HG03097 (cell line): ENCODE results near the gene RBL1.
A peak's percentile ranks its signal among the peaks of the same experiment; 100 is the strongest.
"Not testable (repeated sequence)": the region's sequence is repeated elsewhere in the genome, so short reads cannot be mapped to it uniquely, and the experiment has no call there.

Source experiments
- ATAC-seq: cut with Tn5 transposase; IDR thresholded peaks from one replicate; pipeline ENCODE4 v1.9.1; 2021; ENCODE audit not compliant: unreplicated experiment, low FRiP score

Gene RBL1

GRCh38 chr20:37077009-37077408 lies 18.8 kb downstream of the RBL1 start:
- no peak for ATAC-seq

- no peak for ATAC-seq
Measured at GRCh38 chr20:37075932-37076685, 19.7 kb downstream of the RBL1 start.

GRCh38 chr20:37072293-37073196 lies 23.3 kb downstream of the RBL1 start:
- no peak for ATAC-seq

- ATAC-seq = no peak
Measured at GRCh38 chr20:37071481-37071911, 24.3 kb downstream of the RBL1 start.

GRCh38 chr20:37069563-37069962 lies 26.2 kb downstream of the RBL1 start:
- ATAC-seq = not testable (repeated sequence)

GRCh38 chr20:37066168-37066567 lies 29.6 kb downstream of the RBL1 start:
- ATAC-seq = no peak

GRCh38 chr20:37055276-37055675 lies 40.5 kb downstream of the RBL1 start:
- no peak for ATAC-seq

GRCh38 chr20:37053230-37053950 lies 42.4 kb downstream of the RBL1 start:
- ATAC-seq = no peak

GRCh38 chr20:37042986-37043972 lies 52.5 kb downstream of the RBL1 start:
- ATAC-seq = peak; percentile 47

GRCh38 chr20:37039366-37039765 lies 56.4 kb downstream of the RBL1 start:
- ATAC-seq = not testable (repeated sequence)

GRCh38 chr20:37032077-37032476 lies 63.7 kb downstream of the RBL1 start:
- ATAC-seq = no peak

GRCh38 chr20:37020636-37021035 lies 75.2 kb downstream of the RBL1 start:
- ATAC-seq = no peak

GRCh38 chr20:37012631-37013030 lies 83.2 kb downstream of the RBL1 start:
- not testable (repeated sequence) for ATAC-seq

GRCh38 chr20:37011858-37012257 lies 83.9 kb downstream of the RBL1 start:
- ATAC-seq = not testable (repeated sequence)

GRCh38 chr20:37011147-37011546 lies 84.7 kb downstream of the RBL1 start:
- ATAC-seq = no peak

- no peak for ATAC-seq
Measured at GRCh38 chr20:37007898-37008649, 87.7 kb downstream of the RBL1 start.

- not testable (repeated sequence) for ATAC-seq
Measured at GRCh38 chr20:37005062-37005942, 90.5 kb downstream of the RBL1 start.

- ATAC-seq = not testable (repeated sequence)
Measured at GRCh38 chr20:37001634-37002033, 94.2 kb downstream of the RBL1 start.
